GM08714 (cell line): ENCODE measurements around the gene CLTCL1.

Experiments used
- H3K4me3 ChIP-seq: fragments of 200-500 bp; sonication (Bioruptor generic); 2 replicates; pipeline ENCODE4 v1.5.1; 2014; ENCODE audit warnings: mild to moderate bottlenecking, low read length, inconsistent platforms
- ZNF274 ChIP-seq: IDR thresholded peaks from 2 replicates; pipeline ENCODE4 v1.6.1; 2012; ENCODE audit warnings: mild to moderate bottlenecking, low read depth, low read length

Gene CLTCL1

DNA sequence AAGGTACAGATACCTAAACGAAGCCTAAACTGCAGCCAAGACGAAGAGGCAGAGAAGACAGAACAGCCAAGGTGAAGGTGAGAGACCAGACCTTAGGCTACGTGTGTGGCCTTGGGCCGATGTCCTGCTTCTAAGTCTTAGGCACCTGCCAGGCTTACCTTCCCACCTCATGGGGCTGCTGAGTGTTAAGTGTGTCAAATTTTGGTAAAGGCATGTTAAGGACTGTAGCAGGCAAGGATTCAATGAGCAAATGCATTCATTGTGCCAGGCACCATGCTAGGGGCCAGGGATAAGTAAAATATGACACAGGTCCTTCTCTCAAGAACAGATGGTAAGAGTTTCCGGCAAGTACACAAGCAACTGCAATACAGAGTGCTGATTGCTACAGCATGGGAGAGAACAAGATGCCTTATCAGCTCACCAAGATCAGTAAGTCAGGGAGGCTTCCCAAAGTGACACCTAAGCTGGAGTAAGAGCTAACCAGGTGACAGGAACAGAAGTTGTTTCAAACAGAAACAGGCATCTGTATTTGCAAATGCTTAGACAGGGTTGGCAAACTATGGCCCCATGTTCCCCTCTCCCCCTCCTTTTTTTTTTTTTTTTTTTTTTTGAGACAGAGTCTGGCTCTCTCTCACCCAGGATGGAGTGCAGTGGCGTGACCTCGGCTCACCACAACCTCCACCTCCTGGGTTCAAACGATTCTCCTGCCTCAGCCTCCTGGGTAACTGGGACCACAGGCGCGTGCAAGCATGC lies 46.7 kb downstream of the CLTCL1 start:
- no peak overlapping the region for H3K4me3 ChIP-seq

DNA sequence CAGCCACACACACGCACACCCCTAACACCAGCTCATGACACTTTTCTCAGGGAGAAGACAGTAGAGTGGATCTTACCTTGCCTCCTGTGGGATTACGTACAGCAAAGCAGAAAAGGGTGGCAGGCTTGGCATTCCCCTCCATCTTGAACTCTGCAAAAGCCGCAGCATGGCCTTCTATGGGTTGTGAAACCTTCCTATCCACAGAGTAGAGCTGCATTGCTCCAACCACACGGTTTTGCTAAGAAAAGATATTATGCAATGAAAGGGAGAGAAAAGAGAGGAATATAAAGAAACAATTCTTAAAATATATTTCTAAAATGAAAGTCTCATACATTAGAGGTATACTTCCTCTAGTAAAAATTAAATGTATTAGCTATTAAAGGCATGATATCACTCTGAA lies 48.8 kb downstream of the CLTCL1 start:
- H3K4me3 ChIP-seq: no peak overlapping the region
- no peak for TF ChIP-seq ZNF274

More for the DNA sequence above, 46.7 kb downstream of the CLTCL1 start:
- no peak for TF ChIP-seq ZNF274

DNA sequence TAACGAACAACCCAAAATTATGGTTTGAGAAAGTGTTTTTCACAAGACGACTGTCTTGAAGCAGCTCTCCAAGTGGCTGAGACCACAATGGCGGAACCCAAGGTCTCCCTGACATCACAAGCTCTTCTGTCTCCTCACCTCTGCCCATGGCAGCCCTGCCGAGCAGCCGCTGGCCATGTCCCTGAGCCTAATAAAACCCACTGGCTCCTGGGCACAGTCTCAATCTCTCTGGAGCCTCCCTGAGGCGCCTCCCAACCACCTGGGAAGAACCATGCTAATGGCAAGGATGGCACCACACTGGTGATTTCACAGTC lies 50.0 kb downstream of the CLTCL1 start:
- TF ChIP-seq ZNF274: no peak
- no peak overlapping the region for H3K4me3 ChIP-seq

DNA sequence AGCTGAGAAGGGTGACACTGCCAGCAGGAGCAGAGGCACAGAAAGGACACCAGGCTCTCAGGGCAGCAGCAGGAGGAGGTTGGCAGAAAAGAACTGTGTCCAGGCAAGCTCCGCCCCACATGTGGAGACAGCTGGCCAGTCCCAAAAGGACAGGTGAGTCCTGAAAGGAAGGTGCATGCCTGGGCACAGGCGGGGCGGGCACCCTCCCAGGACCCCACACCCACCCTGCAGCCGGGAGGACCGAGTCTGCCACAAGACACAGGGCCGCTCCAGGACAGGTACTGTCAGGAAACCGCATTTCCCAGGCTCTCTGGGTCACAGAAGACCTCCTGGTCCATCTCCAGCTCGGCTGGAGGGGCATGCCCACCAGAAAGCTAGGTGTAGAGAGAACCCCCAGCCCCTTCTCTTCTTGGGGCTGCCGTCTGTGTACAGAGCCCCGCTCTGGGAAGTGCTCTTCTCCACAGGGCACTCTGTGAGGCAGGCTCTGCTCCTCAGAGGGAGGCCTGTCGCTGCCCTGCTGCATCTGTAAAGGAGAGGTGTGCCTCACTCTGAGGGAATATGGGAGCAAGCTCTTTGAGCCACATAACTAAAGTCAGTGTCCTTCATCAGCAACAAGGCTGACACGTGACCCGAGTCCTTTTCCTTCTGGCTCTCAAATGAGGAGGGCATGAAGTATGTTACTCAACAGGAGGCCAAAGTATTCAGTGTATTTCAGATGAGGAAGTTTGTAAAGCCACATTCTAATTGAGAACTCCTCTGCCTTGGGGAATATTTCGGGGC lies 50.5 kb downstream of the CLTCL1 start:
- no peak for TF ChIP-seq ZNF274
- no peak overlapping the region for H3K4me3 ChIP-seq

DNA sequence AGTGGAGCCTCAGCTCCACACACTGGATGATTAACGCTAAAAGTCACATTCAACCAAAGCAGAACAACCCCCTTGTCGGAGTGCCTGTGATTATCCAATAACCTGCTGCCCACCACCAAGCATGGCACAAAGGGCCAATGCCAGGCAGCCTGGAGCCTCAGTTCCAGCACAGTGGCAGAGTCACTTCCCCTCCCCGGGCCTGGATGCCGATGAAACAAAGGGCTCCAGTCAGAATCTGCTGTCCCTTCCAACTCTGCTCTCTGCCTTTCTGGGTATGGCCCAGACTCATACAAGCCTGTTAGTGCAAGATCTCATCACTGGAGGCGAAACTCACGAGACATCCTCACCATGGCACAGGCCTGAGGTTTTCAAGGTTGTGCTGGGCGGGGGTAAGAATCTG lies 52.1 kb downstream of the CLTCL1 start:
- TF ChIP-seq ZNF274: no peak
- H3K4me3 ChIP-seq: no peak overlapping the region

DNA sequence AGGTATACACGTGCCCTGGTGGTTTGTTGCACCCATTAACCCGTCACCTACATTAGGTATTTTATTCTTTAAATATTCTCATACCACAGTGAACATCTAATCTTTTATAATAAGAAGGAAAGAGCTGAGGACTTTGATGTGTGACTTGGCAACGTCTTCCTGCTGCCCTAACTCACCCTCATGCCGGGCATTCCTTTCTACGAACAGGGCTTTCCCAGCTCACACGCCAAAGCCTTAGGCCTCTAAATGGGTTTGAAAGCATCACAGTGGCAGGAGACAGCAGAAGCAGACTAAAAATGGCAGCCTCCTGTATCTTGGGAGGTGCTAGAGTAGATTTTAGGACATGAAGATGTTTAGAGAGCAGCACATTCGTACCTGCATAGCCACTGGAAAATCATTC lies 52.6 kb downstream of the CLTCL1 start:
- TF ChIP-seq ZNF274: no peak
- H3K4me3 ChIP-seq: no peak overlapping the region

DNA sequence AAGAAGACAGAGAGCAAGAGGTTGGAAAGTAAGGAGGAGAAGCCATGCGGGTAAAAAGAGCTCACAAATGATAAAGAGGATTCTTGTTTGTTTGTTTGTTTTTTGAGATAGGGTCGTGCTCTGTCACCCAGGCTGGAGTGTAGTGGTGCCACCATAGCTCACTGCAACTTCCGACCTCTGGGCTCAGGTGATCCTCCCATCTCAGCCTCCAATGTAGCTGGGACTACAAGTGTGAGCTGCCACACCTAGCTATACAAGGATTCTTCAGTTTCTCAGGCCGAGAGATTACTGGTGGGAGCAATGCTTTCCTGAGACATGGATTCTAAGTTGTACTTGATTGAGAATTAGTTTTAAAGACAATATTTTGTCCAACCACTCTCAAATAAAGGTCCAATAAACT lies 55.6 kb downstream of the CLTCL1 start:
- H3K4me3 ChIP-seq: no peak overlapping the region
- TF ChIP-seq ZNF274: no peak

DNA sequence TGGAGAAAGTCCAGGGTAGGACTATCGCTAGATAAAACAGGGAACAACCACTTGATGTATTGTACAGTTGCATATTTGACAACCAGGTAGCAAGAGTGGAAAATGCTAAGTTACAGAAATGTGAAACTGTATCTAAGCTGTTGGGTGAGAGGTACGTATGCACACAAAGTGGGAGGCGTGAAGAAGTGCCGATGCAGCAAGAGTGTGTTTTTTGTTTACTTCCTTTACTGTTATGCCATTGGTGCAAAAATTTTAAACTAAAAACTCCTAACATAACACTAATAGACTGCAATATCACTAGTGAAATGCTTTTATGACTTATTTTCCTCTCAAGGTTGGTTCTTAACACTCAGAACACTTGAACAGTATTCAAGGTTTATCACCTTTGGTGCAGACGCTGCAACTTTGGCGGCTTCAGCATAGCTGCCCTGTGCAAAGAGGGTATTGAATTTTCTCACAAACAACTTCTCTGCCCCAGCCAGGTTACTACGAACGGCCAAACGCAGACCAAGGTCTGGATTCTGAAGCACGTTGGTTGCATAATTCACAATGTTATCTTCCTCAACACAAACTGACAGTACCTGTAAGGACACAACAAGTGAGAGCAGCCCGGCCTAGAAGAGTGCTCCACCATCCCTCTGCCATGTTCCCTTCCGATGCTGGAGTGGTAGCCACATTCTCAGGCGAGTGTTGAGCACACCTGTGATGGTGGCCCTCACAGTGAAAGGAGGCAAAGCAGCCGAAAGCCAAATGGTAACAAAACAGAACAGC lies 57.2 kb downstream of the CLTCL1 start:
- no peak overlapping the region for H3K4me3 ChIP-seq
- TF ChIP-seq ZNF274: no peak

DNA sequence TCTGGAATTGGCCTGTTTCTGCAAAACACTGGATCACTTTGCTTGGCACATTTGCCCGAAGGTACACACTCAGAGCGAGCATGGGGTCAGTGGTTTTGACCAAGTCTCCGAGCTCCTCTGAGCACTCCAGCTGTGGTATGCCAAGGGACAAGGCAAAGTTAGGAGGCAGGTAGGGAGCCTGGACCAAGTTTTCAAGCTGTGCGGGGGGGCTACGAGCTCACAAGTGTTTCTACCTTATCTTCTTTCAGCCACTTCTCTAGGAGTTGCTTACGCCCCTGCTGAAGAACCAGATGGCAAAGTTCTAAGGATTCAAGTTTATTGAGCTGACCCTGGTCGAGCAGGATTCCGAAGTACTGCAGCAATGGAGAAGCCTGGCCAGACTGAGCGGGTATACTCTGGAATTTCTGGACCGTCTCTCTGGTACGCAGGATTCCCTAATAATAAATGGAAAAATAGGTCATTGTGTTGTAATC lies 58.3 kb downstream of the CLTCL1 start:
- no peak for TF ChIP-seq ZNF274
- H3K4me3 ChIP-seq: no peak overlapping the region

DNA sequence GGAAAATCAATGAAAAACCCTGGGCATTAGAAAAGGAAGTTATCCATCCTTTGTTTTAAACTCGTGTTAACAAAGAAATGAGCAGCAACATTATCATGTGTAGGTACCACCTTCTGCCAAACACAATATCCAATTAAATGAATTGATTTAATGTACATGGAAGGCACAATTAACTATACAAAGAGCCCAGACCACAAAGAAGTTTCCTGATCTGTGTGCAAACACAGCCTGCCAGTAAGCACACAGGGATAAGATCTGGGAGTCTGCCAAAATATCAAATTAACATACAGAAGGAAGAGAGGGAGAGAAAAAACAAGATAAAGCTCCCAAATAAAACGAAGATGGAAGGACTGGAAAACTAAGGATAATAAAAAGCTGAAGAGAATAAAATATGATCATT lies 58.9 kb downstream of the CLTCL1 start:
- H3K4me3 ChIP-seq: no peak overlapping the region
- TF ChIP-seq ZNF274: no peak

DNA sequence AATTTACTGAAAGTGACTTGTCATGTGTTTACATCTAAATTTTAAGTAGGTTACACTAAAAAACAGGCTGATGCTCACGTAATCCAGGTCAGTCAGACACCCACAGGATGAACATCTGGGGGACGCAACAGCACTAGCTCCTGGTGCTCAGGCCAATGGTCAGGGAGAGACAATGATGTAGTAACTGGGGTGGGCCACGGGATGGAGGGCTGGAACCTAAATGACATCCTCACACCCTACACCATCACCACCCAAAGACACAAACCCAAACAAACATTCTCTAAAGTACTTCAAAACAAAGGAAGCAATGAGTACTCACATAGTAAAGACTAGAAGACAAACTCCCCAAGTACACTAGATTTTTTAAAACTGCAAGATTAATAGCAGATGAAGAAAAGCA lies 59.5 kb downstream of the CLTCL1 start:
- no peak for TF ChIP-seq ZNF274

DNA sequence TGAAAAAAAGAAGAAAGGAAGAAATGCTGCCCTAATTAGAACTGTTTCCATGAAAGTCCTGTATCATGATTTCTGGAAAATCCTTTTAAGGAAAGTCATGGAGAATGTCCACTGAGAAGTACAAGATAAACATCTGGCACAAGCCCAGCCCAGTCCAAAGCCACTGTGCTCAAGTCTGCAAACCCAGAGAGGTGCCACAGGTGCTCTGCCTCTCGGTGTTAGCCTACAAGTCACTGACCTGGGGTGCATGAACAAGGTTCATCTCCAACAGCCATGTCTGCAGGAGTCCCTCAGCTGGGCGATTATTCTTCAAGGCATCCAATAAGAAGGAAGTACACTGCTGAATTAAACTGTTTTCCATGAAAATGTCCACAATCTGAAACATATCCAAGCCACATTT lies 61.9 kb downstream of the CLTCL1 start:
- no peak for TF ChIP-seq ZNF274
- no peak overlapping the region for H3K4me3 ChIP-seq

More for the DNA sequence above, 59.5 kb downstream of the CLTCL1 start:
- no peak overlapping the region for H3K4me3 ChIP-seq

DNA sequence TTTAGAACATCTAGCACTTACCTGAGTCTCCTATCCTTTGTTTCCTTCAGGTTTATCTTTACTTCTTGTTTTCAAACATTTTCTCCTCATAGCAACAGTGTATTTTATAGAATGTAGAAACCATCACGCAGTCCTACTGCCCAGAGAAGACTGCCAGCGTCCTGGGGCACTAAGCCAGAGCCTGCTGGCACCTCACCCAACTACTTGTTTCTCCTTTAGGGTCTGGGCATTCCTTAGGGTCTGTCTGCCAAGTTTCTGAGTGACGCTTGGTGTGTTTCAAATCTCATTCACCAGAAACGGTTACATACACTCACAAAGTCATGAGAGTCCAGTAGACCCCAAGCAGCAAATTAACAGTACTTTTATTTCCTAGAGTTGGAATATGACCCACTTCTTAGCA lies 63.3 kb downstream of the CLTCL1 start:
- H3K4me3 ChIP-seq: no peak overlapping the region
- no peak for TF ChIP-seq ZNF274

DNA sequence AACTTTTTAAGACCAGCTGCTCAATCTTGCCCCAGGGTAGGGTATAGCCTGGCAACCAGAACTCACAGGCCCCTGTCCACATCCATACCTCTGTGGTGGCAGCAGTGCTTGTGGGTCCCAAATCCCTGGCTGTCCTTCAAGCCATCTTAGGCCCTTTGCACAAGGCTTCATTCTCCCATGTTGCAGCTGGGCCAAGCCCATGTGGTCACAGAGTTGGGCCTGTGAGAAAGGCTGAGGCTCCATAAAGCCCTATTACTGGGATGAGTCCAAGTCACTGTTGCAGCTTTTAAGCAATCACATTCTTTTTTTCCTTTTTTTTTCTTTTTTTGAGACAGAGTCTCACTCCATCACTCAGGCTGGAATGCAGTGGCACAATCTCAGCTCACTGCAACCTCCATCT lies 65.1 kb downstream of the CLTCL1 start:
- H3K4me3 ChIP-seq: no peak overlapping the region

DNA sequence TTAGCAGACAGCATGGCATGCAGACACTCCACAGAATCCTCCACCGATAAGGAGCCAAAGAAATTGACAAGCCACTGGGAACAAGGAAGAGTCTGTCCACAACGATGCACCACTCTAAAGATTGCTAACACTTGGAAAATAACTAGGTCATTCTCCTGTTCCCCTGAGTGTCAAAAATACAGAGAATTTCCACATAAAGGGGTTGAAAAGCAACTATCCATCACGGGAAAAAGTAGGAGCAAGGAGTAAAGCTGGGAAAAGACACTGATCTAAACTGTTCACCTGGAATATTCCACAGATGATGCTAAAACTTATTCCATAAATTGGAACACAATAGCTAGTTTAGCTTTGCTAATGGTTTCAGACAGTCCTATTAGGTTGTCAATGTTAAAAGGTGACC lies 66.0 kb downstream of the CLTCL1 start:
- no peak overlapping the region for H3K4me3 ChIP-seq
- TF ChIP-seq ZNF274: no peak

More for the DNA sequence above, 65.1 kb downstream of the CLTCL1 start:
- no peak for TF ChIP-seq ZNF274
